ENCODE data around the gene NRDC. TPM values are rescaled to one million over a fixed set of nuclear protein-coding genes. Genes with fewer than 3 reads are reported as not detected.
"Not testable (repeated sequence)": the region's sequence is repeated elsewhere in the genome, so short reads cannot be mapped to it uniquely, and the experiment has no call there.

Gene NRDC
- total RNA-seq, 1 donor from 2014 or later, result 83.0 TPM

DNA sequence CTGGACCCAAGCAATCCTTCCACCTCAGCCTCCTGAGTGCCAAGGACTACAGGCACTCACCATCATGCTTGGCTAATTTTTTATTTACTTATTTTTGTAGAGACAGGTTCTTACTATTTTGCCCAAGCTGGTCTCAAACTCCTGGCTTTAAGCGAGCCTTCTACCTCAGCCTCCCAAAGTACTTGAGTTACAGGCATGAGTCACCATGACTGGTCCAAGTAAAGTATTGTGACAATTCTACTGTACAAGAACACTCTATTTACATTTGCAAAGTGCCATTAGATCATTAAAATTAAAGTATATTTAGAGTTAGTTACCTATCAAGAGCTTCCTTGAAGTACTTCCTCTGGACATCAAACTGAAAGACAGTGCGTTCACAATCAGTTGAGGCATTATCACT is 44.8 kb downstream of the NRDC start:
- no peaks in the 10 kb centered on the region for H3K4me1 ChIP-seq (ENCODE audit: control insufficient read depth in 3 of 3, insufficient read depth in 3 of 3, low read length in 3 of 3)
- H3K36me3 ChIP-seq (ENCODE audit: control insufficient read depth in 3 of 3, insufficient read depth in 3 of 3, low read length in 3 of 3), result peaks cover 10 to 36% (median 17%) of the 10 kb centered on the region in 3 donors
- no peak overlapping the region for H3K4me3 ChIP-seq (ENCODE audit: low read length in 3 of 3)
- H3K9me3 ChIP-seq (ENCODE audit: control insufficient read depth in 3 of 3, low read length in 3 of 3), result no peaks in the 10 kb centered on the region
- H3K27me3 ChIP-seq (ENCODE audit: control insufficient read depth in 3 of 3, insufficient read depth in 3 of 3, low read length in 3 of 3), result no peaks in the 10 kb centered on the region
- no peak overlapping the region for H3K9ac ChIP-seq (ENCODE audit: low read depth in 1 of 3, low read length in 3 of 3)
- H3K27ac ChIP-seq (ENCODE audit: low read depth, low read length), result no peak overlapping the region

DNA sequence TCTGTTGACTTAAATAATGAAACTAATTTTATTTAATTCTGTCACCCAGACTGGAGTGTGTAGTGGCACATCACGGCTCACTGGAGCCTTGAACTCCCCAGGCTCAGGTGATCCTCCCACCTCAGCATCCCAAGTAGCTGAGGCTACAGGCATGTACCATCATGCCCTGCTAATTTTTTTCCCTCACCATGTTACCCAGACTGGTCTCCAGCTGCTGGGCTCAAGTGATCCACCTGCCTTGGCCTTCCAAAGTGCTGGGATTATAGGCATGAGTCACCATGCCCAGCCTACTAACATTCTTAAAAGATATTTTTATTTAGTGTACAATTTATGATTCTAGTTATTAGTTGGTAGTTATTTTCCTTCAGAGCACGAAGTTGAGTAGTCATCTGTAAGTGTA is 49.5 kb downstream of the NRDC start:
- Histone ChIP-seq H3K9me3 (ENCODE audit: control insufficient read depth in 3 of 3, low read length in 3 of 3) (no peaks in the 10 kb centered on the region), H3K4me1 (ENCODE audit: control insufficient read depth in 3 of 3, insufficient read depth in 3 of 3, low read length in 3 of 3) (no peaks in the 10 kb centered on the region), H3K4me3 (ENCODE audit: low read length in 3 of 3) (no peak overlapping the region), H3K27ac (ENCODE audit: low read depth, low read length) (no peak overlapping the region), H3K36me3 (ENCODE audit: control insufficient read depth in 3 of 3, insufficient read depth in 3 of 3, low read length in 3 of 3) (peaks cover 7 to 35% (median 19%) of the 10 kb centered on the region in 3 donors), H3K9ac (ENCODE audit: low read depth in 1 of 3, low read length in 3 of 3) (no peak overlapping the region), H3K27me3 (ENCODE audit: control insufficient read depth in 3 of 3, insufficient read depth in 3 of 3, low read length in 3 of 3) (no peaks in the 10 kb centered on the region)

GRCh38 chr1:51819810-51820209 is 58.7 kb downstream of the NRDC start:
- peaks cover 8 to 21% (median 11%) of the 10 kb centered on the region in 3 donors for H3K36me3 ChIP-seq (ENCODE audit: control insufficient read depth in 3 of 3, insufficient read depth in 3 of 3, low read length in 3 of 3)

DNA sequence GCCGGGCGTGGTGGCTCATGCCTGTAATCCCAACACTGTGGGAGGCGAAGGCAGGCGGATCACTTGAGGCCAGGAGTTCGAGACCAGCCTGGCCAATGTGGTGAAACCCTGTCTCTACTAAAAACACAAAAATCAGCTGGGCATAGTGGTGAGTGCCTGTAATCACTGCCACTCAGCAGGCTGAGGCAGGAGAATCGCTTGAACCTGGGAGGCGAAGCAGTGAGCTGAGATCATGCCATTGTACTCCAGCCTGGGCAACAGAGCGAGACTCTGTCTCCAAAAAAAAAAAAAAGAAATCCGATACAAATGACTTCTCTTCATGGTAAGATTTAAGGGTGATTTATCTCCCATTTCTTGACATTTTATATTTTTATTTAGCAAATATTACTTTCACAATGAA is 59.5 kb downstream of the NRDC start:
- not testable (repeated sequence) for H3K27me3 ChIP-seq (ENCODE audit: control insufficient read depth in 3 of 3, insufficient read depth in 3 of 3, low read length in 3 of 3); H3K27ac ChIP-seq (ENCODE audit: low read depth, low read length); H3K4me3 ChIP-seq (ENCODE audit: low read length in 3 of 3); H3K4me1 ChIP-seq (ENCODE audit: control insufficient read depth in 3 of 3, insufficient read depth in 3 of 3, low read length in 3 of 3); H3K9me3 ChIP-seq (ENCODE audit: control insufficient read depth in 3 of 3, low read length in 3 of 3); H3K9ac ChIP-seq (ENCODE audit: low read depth in 1 of 3, low read length in 3 of 3)
- H3K36me3 ChIP-seq (ENCODE audit: control insufficient read depth in 3 of 3, insufficient read depth in 3 of 3, low read length in 3 of 3), result peaks cover 8 to 25% (median 11%) of the 10 kb centered on the region in 3 donors

More at GRCh38 chr1:51819810-51820209, 58.7 kb downstream of the NRDC start:
- H3K27ac ChIP-seq (ENCODE audit: low read depth, low read length), result no peak overlapping the region
- H3K4me3 ChIP-seq (ENCODE audit: low read length in 3 of 3), result no peak overlapping the region
- H3K9me3 ChIP-seq (ENCODE audit: control insufficient read depth in 3 of 3, low read length in 3 of 3), result no peaks in the 10 kb centered on the region
- H3K9ac ChIP-seq (ENCODE audit: low read depth in 1 of 3, low read length in 3 of 3), result no peak overlapping the region
- no peaks in the 10 kb centered on the region for H3K27me3 ChIP-seq (ENCODE audit: control insufficient read depth in 3 of 3, insufficient read depth in 3 of 3, low read length in 3 of 3)
- H3K4me1 ChIP-seq (ENCODE audit: control insufficient read depth in 3 of 3, insufficient read depth in 3 of 3, low read length in 3 of 3), result no peaks in the 10 kb centered on the region

GRCh38 chr1:51818487-51818886 is 60.0 kb downstream of the NRDC start:
- no peaks in the 10 kb centered on the region for H3K27me3 ChIP-seq (ENCODE audit: control insufficient read depth in 3 of 3, insufficient read depth in 3 of 3, low read length in 3 of 3)
- no peaks in the 10 kb centered on the region for H3K4me1 ChIP-seq (ENCODE audit: control insufficient read depth in 3 of 3, insufficient read depth in 3 of 3, low read length in 3 of 3)
- H3K9me3 ChIP-seq (ENCODE audit: control insufficient read depth in 3 of 3, low read length in 3 of 3), result no peaks in the 10 kb centered on the region
- no peak overlapping the region for H3K4me3 ChIP-seq (ENCODE audit: low read length in 3 of 3)
- H3K9ac ChIP-seq (ENCODE audit: low read depth in 1 of 3, low read length in 3 of 3), result no peak overlapping the region
- H3K27ac ChIP-seq (ENCODE audit: low read depth, low read length), result no peak overlapping the region
- peaks cover 13 to 29% (median 15%) of the 10 kb centered on the region in 3 donors for H3K36me3 ChIP-seq (ENCODE audit: control insufficient read depth in 3 of 3, insufficient read depth in 3 of 3, low read length in 3 of 3)

DNA sequence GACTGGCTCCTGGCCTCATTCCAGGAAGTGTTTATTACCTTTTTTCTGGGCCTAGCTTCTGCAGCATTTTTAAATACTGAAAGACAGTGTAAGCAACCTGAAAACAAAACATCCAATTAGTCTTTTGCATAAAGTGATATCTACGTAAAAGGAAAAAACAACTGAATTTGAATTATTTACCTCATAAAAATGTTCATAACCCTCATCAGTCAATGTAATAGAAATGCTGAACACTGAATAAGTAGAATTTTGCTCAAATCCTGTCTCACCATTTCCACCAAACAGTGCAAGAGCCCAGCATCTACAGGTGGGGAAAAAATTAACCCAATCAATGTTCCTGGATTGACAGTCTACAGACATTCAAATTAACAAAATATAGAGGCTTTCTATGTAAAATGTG is 64.0 kb downstream of the NRDC start:
- no peaks in the 10 kb centered on the region for H3K9me3 ChIP-seq (ENCODE audit: control insufficient read depth in 3 of 3, low read length in 3 of 3)
- H3K9ac ChIP-seq (ENCODE audit: low read depth in 1 of 3, low read length in 3 of 3), result no peak overlapping the region
- H3K36me3 ChIP-seq (ENCODE audit: control insufficient read depth in 3 of 3, insufficient read depth in 3 of 3, low read length in 3 of 3), result peaks cover 20 to 35% (median 31%) of the 10 kb centered on the region in 3 donors
- H3K27me3 ChIP-seq (ENCODE audit: control insufficient read depth in 3 of 3, insufficient read depth in 3 of 3, low read length in 3 of 3), result no peaks in the 10 kb centered on the region
- H3K27ac ChIP-seq (ENCODE audit: low read depth, low read length), result no peak overlapping the region
- H3K4me3 ChIP-seq (ENCODE audit: low read length in 3 of 3), result no peak overlapping the region
- H3K4me1 ChIP-seq (ENCODE audit: control insufficient read depth in 3 of 3, insufficient read depth in 3 of 3, low read length in 3 of 3), result no peaks in the 10 kb centered on the region

- Histone ChIP-seq H3K27ac (ENCODE audit: low read depth, low read length) (peak overlapping the region; percentile 87), H3K9me3 (ENCODE audit: control insufficient read depth in 3 of 3, low read length in 3 of 3) (no peaks in the 10 kb centered on the region), H3K36me3 (ENCODE audit: control insufficient read depth in 3 of 3, insufficient read depth in 3 of 3, low read length in 3 of 3) (peaks cover 15 to 45% (median 39%) of the 10 kb centered on the region in 3 donors), H3K4me3 (ENCODE audit: low read length in 3 of 3) (no peak overlapping the region), H3K4me1 (ENCODE audit: control insufficient read depth in 3 of 3, insufficient read depth in 3 of 3, low read length in 3 of 3) (peaks cover 0 to 8% (median 3%) of the 10 kb centered on the region in 3 donors), H3K9ac (ENCODE audit: low read depth in 1 of 3, low read length in 3 of 3) (peak overlapping the region; percentile 27 to 52 (median 47)), H3K27me3 (ENCODE audit: control insufficient read depth in 3 of 3, insufficient read depth in 3 of 3, low read length in 3 of 3) (no peaks in the 10 kb centered on the region)
Observed at GRCh38 chr1:51799372-51799771, 79.2 kb downstream of the NRDC start.

DNA sequence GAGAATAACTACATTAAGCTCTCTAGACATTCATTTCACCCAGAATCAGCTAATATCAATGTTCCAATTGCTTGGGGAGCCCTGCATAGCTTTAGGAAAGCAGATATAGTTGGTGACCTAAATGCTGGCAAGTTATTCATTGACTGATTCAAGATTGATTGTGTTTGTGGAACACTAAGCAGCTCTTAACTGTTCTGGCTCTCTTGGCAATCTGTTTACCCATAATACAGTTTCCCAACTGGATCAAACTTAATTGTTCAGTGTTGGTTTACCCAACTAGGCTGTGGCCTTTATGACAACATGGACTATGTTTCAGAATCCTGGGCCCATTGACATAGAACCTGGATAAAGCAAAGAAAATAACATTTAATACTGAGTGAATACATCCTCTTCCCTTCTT is 83.7 kb downstream of the NRDC start:
- Histone ChIP-seq H3K36me3 (ENCODE audit: control insufficient read depth in 3 of 3, insufficient read depth in 3 of 3, low read length in 3 of 3) (peaks cover 51 to 67% (median 61%) of the 10 kb centered on the region in 3 donors), H3K27ac (ENCODE audit: low read depth, low read length) (no peak overlapping the region), H3K4me3 (ENCODE audit: low read length in 3 of 3) (no peak overlapping the region), H3K4me1 (ENCODE audit: control insufficient read depth in 3 of 3, insufficient read depth in 3 of 3, low read length in 3 of 3) (peaks cover 0 to 5% (median 3%) of the 10 kb centered on the region in 3 donors), H3K9me3 (ENCODE audit: control insufficient read depth in 3 of 3, low read length in 3 of 3) (no peaks in the 10 kb centered on the region), H3K9ac (ENCODE audit: low read depth in 1 of 3, low read length in 3 of 3) (no peak overlapping the region), H3K27me3 (ENCODE audit: control insufficient read depth in 3 of 3, insufficient read depth in 3 of 3, low read length in 3 of 3) (no peaks in the 10 kb centered on the region)

DNA sequence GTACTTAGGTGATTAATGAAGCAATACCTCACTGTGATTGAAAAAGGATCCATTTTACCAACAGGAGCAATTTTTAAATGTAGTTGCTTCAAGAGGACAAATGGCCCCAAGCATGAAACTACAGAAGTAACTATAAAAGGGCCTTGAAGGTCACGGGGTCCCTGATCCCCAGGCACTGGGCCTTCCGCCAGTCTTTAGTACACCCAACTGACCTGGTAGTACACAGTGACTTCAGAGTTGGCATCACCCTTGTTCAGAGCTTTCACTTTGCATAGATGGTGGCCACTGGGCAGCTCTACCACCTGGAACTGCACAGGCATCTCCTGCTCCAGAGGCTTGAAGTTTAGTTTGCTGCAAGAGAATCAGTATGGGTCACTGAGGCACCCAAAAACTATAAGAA is 84.3 kb downstream of the NRDC start:
- Histone ChIP-seq H3K36me3 (ENCODE audit: control insufficient read depth in 3 of 3, insufficient read depth in 3 of 3, low read length in 3 of 3) (peaks cover 56 to 68% (median 68%) of the 10 kb centered on the region in 3 donors), H3K4me3 (ENCODE audit: low read length in 3 of 3) (no peak overlapping the region), H3K27ac (ENCODE audit: low read depth, low read length) (no peak overlapping the region)

DNA sequence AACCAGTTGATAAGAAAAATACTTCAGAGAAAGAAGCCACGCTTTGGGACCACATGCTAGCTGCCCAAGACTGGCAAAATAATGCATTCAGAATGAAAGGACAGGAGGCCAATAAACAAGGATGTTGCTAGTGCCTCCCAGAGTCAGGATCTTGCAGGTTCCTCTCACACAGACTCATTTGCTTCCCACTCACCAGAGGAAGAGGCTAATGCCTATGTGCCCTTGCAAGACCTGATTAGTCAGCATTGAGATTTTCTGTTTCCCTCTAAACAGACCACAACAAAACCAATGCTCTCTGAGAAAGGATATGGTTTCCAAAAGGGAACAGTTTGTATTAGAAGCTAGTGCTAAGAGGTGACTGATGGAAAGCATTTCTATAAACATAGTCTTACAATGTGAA is 85.7 kb downstream of the NRDC start:
- Histone ChIP-seq H3K9ac (ENCODE audit: low read depth in 1 of 3, low read length in 3 of 3) (no peak overlapping the region), H3K4me1 (ENCODE audit: control insufficient read depth in 3 of 3, insufficient read depth in 3 of 3, low read length in 3 of 3) (no peaks in the 10 kb centered on the region), H3K27me3 (ENCODE audit: control insufficient read depth in 3 of 3, insufficient read depth in 3 of 3, low read length in 3 of 3) (no peaks in the 10 kb centered on the region), H3K36me3 (ENCODE audit: control insufficient read depth in 3 of 3, insufficient read depth in 3 of 3, low read length in 3 of 3) (peaks cover 58 to 77% (median 76%) of the 10 kb centered on the region in 3 donors), H3K27ac (ENCODE audit: low read depth, low read length) (no peak overlapping the region), H3K4me3 (ENCODE audit: low read length in 3 of 3) (no peak overlapping the region), H3K9me3 (ENCODE audit: control insufficient read depth in 3 of 3, low read length in 3 of 3) (no peaks in the 10 kb centered on the region)

More for the DNA sequence above, 84.3 kb downstream of the NRDC start:
- Histone ChIP-seq H3K9me3 (ENCODE audit: control insufficient read depth in 3 of 3, low read length in 3 of 3) (no peaks in the 10 kb centered on the region), H3K9ac (ENCODE audit: low read depth in 1 of 3, low read length in 3 of 3) (no peak overlapping the region), H3K4me1 (ENCODE audit: control insufficient read depth in 3 of 3, insufficient read depth in 3 of 3, low read length in 3 of 3) (no peaks in the 10 kb centered on the region), H3K27me3 (ENCODE audit: control insufficient read depth in 3 of 3, insufficient read depth in 3 of 3, low read length in 3 of 3) (no peaks in the 10 kb centered on the region)

All from skeletal muscle tissue (tissue), 4 donors.